ENCODE data around the gene UTS2.

The UTS2 gene, protein sequence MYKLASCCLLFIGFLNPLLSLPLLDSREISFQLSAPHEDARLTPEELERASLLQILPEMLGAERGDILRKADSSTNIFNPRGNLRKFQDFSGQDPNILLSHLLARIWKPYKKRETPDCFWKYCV

DNA sequence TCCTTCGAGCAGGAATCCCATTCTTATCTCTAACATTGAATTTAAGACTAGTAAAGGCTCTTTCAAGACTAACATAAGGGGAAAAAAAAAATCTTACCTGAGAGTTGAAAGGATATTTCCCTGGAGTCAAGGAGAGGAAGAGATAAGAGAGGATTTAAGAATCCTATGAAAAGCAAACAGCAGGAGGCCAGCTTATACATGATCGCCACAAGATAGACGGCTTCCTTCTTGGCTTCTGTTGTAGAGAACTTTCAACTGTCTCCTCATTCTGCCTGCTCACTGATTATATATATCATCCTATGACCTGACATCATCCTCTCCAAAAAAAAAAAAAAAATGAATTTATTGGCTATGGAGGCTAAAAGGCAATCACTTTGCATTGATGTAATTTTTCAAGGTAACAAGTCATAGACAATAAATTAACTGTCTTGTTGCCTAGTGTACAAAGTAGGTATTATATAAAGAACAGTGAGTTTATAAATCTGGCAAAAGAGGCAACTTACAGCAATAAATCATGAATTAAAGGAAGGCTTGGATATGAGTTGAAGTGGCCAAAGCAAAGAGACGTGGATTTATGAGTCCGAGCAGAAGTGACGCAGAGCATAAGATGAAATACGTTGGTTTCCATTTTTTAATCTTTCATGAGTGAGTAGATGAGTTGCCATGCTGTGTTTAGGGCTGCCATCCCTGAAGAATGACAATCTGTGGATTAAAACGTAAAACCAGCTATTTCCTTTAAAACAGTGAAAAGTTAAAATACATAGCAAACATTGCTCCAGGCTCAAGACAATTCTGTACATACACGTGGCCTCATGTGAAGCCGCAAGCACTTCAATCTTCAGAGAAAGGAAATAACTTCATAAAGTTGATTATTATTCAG, at the start of gene UTS2:
TSS of gene UTS2 (minus strand) at position 262 of the 880 bp plus-strand sequence. CDS start at position 200, 62 bp downstream.
- DNase-seq, result no peak

- DNase-seq, result no peak
Measured at GRCh38 chr1:7899741-7900140, 46.9 kb upstream of the UTS2 start.

- DNase-seq, result no peak
Measured at GRCh38 chr1:7898962-7899361, 46.1 kb upstream of the UTS2 start.

DNA sequence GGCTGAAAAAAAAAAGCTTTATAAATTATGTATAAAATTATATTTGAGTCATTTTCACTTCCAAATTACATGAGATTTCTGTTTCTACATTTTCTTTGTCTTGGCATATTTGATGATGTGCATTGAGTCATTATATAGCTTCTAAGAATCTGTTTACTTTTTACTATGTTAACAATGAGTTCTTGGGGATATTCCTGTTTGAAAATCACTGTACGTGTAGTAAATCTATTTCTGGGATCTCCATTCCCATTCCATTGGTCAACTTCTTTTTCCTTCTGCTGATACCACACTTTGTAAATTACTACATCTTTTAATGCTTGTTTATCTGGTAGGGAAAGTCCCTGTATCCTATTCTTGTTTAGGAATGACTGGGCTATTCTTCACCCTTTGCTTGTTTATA, 44.1 kb upstream of the UTS2 start:
- DNase-seq, result no peak

DNA sequence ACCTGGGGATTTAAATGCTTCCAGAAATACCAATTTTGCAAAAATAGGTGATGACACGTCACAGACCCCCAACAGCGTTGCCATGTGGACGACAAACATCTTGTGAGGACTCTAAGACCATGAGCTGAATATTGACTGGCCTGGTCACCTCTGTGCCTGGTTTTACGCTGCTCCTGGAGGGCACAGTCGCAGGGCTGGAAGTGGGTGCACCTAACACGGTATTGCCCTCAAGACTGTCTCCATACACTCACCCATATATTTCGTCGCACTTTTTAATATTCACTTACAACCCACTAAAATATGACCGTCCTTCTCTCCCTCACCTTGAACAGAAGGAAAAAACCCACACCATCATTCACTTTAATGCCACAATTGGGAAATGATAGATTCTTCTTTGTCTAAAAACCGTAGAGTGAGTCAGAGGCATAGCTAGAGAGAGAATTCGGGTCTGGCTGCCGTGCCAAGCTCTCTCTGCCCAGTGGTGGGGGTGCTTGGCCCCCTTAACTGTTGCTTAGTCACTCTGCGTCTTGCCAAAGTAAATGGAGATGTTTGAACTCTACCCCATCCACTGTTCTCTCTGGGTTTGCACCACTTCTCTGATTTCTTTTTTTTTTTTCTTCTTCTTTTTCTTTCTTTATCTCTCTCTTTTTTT, 40.8 kb upstream of the UTS2 start:
- DNase-seq, result no peak

DNA sequence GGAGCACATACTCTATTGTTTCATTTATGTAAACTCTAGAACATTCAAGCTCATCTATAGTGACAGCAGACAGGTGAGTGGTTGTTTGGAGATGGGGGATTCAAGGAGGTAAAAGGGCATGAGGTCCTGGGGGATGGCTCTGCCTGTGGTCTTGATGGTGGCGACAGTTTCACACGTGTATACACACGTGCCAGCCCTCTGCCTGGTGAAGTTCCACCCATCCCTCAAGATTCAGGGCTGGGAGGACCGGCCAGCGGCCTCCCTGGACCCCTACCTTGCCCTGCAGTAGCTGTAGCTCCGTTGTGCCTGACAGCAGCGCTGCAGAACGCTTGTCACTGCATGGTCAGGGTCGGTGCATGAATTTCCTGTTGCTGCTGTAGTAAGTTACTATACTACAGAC, 38.9 kb upstream of the UTS2 start:
- DNase-seq, result no peak

DNA sequence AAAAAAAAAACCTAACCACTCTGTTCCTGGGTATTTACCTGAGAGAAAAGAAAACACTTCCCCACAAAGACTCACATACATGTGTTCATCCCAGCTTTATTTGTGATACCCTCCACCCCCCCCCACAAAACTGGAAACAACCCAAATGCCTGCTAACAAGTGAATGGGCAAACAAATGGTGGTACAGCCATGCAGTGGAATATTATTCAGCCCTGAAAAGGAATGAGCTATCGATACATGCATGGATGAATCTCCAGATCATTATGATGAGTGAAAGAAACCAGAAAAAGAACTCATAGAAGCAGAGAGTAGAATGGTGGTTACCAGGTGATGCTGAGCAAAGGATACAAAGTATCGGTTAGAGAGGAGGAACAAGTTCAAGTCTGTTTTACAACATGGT, 38.0 kb upstream of the UTS2 start:
- DNase-seq, result no peak

DNA sequence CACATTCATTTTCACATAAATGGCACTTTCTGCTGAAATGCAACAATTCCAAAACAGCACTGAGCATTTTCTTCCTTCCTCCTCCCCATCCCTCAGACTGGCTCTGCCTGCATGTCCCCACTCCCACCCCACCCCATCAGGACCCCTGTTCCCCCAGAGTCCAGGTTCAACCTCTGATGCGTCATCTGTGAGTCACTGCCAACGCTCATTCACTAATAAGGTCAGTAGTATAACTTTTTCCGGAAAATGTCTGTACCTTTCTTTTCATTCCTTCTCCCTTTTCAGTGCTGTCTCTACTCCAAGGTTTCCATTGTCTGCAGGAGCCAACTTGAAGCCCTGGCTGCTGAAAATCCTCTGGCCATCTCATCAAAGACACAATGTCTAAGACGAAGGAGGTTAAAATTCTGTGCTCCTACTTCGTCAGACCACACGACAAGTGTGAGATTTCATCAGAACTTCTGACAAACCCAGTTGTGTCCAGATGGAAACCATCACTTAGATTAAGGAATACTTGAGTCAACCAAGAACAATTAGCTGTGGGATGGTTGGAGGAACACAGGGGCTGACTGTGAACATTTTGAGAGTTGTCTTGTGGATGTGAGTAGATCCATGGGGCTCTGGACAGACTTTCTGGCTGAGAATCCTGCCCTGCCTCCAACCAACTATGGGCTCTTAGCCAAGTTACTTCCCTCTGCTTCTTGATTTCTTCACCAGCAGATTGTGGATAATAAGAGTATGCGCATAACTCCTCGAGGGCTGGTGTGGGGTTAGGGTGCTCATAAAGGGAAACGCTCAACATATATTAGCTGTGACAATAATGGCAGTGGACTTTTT, 35.6 kb upstream of the UTS2 start:
- DNase-seq, result no peak

- DNase-seq, result peak; percentile 72
Measured at GRCh38 chr1:7886405-7886745, 33.5 kb upstream of the UTS2 start.

DNA sequence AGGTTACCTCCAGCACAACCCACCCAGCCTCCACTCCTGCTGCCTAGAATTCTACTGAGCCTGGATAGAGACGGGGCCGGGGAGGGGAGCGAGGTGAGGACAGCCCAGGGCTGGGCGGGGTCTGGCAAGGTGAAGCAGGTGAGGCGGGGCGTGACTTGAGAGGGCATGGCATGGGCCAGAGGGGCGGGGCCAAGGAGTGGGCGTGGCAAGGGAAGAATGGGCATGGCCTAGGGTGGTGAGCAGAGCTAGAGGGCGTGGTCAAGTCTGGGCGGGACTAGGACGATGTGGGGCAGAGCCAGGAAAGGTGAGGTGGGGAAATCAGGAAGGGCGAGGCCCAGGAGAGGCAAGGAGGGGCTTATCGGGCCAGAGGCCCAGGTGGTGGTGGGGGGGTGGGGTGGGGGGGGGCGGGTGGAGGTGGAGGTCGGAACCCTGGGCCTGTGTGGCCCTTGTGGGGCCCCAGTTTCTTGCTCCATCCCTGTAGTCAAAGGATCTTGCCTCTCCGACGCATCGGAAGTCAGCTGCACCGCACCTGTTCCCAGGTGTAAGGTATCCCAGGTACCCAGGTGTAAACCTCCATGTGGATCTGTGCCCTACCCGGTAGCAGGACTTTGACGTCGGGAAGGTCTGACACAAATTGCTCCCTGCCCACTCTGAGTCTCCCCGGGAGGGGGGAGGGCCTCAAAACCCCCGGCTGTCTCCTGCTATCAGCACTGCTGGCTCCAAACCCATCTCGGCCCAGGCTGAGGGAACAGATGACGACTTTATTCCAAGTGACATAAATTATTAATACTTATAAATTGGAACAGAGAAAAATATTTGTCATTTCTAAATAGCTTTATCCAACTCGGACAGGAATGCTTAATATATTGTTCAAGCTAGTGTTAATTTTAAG, 32.9 kb upstream of the UTS2 start:
- no peak for DNase-seq

DNA sequence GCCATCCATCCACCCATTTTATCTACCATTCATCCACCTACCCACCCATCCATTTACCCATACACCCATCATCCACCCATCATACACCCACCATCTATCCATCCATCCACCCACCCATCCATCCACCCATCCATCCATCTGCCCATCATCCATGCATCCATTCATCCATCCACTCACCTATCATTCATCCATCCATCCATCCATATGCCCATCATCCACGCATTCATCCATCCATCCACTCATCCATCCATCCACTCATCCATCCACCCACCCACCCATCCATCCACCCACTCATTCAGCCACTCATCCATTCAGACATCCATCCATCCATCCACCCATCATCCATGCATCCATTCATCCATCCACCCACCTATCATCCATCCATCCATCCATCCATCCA, 31.9 kb upstream of the UTS2 start:
- DNase-seq, result no peak

DNA sequence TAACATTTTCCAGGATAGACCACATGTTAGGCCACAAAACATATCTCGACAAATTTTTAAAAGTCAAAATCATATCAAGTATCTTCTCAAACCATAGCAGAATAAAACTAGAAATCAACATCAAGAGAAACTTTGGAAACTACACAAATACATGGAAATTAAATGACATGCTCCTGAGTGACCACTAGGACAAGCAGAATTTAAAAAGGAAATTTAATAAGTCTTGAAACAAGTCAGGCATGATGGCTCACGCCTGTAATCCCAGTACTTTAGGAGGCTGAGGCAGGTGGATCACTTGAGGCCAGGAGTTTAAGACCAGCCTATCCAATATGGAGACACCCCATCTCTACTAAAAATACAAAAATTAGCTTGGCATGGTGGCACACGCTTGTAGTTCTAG, 26.4 kb upstream of the UTS2 start:
- DNase-seq, result no peak

- no peak for DNase-seq
Measured at GRCh38 chr1:7878027-7878426, 25.2 kb upstream of the UTS2 start.

DNA sequence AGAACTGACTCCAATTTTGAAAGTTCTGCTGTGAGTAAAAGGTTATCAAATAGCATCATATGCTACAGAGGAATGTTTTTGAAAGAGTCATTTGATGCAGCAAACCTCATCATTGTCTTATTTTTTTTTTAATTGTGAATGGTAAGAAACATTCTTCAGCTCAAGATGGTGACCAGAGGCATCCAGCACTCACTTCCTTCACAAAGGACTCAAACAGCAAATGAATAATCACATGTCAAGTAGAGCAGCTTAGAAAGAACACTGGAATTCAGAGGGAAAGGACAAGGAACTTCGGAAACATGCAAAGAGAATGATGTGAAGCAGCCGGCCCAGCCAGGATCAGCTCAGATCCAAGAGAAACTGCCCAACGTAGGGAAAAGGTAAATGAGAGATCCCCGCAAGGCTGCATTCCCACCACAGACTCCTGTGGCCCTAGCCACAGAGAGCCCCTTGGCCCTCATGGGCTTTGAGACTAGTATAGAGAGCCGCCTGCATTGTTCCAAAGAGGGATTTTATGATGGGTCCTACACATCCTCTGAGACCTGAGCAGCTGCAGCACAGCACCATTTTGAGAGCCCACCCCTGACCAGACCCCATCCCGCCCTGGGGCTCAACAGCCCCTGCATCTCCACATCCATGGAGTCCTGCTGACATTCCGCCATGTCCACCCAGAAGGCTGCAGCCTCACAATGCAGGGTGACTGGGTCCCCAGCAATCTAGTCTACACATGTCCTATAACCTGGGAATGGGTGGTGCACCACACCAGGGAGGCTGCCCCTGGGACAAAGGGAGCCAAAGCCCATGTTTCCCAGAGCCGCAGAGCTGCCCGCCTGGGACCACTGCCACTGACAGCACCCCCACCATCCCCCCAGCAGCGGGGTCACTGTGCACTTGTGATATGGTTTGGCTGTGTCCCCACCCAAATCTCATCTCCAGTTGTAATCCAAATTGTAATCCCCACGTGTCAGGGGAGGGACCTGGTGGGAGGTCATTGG, 21.2 kb upstream of the UTS2 start:
- no peak for DNase-seq

DNA sequence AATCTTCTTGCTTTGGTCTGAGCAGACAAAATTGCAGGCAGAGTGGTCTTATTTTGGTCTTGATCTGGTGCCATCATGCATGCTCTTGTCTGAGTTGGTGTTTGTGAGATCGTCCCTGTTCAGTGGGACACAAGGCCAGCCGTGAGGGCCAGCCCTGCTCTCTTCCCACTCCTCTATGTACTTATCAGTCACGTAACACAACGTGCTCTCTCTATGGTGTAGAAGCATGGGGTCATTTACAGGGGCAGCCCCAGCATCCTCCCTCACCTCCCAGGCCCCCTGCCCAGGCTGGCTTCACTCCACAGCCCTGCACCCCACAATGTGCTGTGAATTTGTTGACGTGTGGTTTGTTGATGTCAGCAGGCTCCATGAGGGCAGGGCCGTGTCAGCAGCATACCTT, 18.3 kb upstream of the UTS2 start:
- DNase-seq, result no peak

DNA sequence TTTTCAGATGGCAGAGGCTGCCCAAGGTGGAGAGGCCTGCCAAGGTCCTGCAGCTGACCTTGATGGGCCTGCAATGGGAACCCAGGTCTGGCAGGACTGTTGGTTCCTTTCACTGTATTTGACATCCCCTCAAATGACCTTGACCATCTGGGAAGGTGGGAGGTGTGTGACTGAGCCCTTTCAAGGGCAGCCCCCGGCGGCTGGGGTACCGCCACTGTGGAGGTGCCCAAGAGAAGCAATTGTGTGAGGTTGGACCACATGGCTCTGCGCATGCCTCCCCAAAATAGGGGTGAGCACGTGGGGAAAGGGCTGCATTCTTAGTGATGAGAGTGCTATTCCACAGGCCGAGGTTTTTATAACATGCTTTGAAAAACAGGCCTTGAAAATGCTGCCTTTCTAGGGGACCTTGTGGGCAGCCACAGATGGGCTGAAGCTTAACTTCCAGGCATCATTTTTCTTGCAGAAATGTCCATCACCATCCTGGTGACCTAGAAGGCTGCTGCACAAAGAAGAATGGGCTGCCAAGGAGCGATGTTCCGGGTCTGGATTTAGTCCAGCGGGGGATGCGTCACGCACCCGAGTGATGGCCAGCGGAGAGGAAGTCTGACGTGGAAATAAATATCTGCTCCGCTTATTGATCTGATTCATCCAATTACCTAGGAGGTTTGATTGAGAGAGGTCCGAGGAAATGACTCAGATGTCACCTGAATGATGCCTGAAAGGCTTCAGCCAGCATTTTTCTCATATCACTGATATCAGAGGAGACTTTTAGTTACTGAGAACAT, 16.5 kb upstream of the UTS2 start:
- no peak for DNase-seq

DNA sequence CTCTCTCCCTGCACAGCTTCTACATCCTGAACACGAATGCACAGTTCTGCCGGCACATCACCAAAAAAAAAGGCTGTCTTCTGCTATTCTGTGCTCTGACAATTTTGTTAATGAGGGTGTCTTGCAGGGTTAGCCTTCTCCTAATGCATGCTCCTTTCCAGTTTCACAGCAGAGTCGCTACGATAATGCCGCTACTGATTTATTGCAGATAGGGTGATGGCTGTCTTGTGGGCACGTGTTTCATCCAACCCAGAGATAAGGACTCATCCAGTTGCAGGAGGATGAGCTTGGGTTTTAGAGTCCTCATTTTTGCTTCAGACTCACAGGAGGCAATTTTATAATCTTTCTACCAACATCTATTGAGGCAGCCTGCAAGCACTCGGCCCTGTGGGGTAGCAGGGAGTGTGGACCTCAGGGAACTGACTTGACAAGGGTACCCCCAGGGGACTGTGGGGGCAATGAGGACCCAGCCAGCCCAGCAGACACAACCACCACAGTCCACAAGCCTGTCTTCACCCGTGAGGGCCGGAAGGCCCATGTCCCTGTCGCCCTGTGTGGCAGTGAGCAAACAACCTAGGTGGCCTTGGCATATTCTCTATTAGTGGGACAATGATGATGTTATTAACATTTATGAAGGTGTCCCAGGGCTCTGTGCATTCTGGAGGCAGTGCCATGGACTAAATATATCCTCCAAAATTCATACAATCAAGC, 15.4 kb upstream of the UTS2 start:
- DNase-seq, result no peak

DNA sequence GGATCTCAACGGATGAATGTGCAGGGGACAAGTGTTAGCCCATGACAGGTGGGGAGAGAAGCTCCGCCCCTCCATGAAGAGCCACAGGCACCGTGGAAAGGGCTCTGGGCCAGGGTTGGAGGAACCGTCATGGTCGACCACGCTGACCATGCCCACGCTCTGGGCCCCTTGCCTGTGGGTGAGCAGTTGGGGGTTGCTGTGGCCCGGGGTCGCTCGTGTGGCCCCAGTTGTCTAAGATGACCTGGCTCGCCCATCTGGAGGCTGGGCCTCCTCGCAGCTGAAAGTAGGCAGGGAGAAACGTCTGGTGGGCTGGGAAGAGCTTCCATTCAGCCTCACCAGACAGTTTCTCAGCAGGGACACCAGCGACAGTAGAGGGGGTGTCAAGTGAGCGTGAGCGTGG, 13.1 kb upstream of the UTS2 start:
- no peak for DNase-seq

- no peak for DNase-seq
Measured at GRCh38 chr1:7863756-7864328, 11.0 kb upstream of the UTS2 start.
